Activated gamma-delta T cell (primary cell): ENCODE data around the gene RECK.
"Not testable (repeated sequence)": the region's sequence is repeated elsewhere in the genome, so short reads cannot be mapped to it uniquely, and the experiment has no call there.

Experiments
- DNase-seq: peaks from one replicate; lab custom pipeline; 2025; lab: John Stamatoyannopoulos, UW

RECK gene

DNA sequence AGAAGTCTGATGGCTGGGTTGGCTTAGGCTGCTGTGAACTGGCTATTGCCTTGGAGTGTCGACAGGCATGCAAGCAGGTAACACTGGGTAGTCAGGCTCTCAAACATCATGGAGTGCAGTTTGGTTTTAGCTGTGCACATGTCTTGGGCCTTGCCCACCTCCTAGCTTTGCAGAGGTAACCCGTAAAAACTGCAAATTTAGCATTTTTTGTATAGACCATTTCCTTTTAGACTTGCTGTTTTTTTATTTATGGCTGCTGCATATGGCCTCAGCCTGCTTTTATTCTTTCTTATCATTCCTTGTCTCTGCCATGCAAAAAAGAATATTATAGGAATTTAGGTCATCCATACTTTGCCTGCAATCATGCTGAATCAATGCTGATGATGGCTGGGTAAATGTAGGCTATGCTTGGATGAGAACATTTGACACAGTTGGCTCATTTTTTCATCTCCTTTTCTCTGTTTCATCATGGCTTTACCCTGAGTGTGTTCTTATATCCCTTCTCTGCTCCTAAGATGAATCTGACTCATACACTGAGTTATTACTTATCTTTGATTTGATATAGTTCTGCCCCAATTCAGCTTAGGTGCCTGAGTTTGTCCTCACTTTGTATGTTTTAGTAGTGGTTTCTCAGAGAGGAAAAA lies 27.2 kb downstream of the RECK start:
- DNase-seq, result no peak

DNA sequence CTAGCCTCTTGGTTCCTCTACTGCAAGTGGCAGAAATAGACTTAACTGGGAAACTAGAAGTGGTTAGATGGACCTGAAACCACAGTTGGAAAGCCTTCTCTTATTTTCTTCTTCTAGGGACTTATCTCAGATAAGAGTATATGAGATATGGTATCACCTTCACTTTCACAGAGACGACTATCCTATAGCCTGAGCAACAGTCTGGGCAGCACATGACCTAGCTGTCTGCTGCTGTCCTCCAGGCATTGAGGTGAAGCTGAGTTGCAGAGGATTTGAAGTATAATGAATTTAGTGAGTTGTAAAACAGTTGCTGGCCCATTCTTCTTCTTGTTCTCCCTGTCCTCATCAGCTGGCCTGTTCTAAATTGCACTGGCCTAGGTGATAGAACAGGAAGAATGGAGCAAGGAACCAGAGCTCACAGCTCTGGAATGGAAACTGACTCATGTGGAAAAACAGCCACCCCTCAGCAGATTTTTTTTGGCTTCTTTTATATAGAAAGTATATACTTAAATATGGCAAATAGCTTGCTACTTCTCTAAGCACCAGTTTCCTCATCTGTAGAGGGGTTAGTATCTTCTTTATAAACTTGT lies 27.8 kb downstream of the RECK start:
- DNase-seq, result no peak

DNA sequence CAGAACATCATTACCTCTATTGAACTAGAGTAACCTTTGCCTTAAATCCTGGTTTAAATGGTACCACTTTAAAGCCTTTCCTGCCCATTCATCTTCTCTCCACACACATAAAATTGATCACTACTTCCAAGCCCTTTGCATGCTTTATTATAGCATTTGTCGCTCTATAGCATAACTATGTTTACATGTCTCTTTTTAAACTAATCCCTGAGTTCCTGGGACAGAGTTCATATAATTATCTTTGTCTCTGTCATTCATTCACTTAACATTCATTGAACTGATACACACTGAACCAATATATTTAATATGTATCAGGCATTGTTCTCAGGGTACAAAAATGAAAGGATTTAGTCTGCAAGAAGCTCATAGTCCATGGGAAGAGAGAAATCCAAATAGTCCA lies 37.3 kb downstream of the RECK start:
- no peak for DNase-seq

DNA sequence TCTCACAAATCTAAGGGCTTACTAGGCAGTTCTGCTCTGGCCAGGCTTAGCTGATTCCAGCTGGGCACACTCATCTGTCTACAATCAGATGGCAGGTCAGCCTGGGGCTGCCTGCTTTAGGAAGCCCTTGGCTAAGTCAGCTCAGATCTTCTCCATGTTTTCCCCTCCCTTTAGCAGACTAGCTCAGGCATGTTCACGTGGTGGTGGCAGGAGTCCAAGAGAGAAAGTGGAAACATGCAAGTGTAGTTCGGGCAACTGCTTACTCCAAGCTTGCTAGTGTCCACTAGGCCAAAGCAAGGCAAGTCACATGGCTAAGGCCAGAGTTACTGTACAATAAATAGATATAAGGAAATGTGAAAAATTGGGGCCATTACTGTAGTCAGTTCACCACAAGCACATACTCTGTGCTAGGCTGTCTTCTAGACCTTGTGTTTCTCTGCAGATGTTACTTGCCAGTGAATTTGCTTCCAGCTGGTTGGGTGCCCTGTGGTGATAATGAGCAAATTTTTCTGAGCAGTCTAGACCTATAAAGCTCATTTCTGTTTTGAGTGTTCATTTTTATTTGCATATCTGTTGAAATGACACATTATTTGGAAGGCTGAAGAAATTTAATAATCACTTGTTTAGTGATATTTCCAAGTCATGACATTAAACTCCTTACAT lies 38.3 kb downstream of the RECK start:
- no peak for DNase-seq

DNA sequence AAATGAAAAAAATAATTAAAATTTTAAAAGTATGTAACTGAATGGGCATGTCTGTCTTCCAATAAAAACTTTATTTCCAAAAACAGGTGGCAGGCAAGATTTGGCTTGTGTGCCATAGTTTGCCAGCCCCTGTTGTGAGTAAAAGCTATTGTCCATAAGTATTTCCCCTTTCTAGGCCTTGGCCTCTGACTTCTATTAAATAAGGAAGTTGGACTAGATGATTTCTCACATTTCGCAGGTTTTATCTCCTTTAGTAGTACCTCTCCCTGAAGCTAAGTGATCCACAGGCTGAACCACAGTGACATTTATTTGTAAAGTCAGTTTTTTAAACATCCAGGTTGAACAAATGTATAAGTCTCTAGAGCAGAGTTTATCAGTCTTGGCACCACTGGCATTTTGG lies 41.3 kb downstream of the RECK start:
- DNase-seq, result no peak

DNA sequence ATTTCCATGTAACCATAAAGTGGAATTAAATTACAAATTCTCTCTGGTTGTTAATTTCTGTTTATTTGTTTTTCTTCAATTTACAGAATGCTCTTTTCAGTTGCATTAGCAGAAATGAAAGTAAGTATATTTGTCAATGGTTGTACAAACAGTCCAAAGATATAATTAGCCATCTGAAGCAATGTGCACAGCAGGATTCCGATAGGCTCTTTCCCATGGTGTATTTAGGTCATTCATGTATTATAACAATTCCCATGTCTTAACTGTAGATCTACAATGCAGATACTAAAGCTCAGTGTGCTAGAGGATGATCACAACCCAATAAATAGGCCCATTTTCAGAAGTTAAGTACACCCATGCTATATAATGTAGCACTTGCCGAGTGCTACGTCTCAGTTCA lies 43.8 kb downstream of the RECK start:
- no peak for DNase-seq

DNA sequence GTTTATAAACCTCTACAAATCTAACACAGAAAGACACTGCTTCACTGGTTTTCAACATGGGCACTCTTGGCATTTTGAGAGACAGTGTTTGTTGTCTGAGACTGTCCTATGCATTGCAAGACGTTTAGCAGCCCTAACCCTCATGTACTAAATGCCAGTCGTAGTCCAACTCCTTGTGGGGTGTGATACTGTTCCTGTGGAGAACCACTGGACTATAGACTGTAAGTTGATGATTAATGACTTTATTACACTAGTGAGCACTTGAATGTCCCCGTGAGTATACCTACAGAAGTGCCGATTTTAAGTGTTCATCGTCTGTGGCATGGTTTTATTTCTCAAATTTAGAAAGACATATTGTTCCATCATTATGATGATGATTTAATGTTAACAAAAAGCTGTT lies 46.2 kb downstream of the RECK start:
- no peak for DNase-seq

DNA sequence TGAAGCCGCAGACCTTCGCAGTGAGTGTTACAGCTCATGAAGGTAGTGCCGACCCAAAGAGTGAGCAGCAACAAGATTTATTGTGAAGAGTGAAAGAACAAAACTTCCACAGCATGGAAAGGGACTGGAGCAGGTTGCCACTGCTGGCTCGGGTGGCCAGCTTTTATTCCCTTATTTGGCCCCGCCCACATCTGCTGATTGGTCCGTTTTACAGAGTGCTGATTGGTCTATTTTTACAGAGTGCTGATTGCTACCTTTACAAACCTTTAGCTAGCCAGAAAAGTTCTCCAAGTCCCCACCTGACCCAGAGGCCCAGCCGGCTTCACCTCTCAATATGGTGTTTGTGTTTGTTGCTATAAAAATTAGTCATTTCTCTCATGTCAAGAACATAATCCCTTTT lies 49.7 kb downstream of the RECK start:
- no peak for DNase-seq

DNA sequence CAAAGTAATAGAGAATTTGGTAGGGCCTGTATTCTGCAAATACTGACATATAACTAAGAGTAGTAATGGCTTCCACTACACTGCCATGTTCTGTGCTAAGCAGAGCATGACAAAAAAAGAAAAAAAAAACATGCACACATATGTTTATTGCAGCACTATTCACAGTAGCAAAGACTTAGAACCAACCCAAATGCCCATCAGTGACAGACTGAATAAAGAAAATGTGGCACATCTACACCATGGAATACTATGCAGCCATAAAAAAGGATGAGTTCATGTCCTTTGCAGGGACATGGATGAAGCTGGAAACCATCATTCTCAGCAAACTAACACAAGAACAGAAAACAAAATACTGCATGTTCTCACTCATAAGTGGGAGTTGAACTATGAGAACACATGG lies 50.3 kb downstream of the RECK start:
- DNase-seq, result not testable (repeated sequence)

DNA sequence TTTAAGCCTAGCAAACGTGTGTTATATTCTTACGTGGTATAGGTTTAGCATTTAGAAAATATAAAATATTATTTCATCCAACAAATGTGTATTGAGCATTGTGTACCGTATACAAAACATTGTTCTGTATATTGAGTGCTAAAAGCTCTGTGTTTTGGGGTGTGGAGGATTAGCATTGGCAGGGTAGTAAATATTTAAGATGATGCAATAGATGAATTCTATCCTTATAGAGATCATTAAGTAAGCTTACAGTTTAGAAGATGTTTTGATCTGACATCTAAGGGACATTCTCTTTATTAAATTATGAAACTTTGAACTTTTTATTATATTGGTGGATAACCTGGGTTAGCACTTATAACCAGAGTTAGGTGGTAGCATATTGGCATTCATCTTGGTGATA lies 51.3 kb downstream of the RECK start:
- DNase-seq, result no peak

DNA sequence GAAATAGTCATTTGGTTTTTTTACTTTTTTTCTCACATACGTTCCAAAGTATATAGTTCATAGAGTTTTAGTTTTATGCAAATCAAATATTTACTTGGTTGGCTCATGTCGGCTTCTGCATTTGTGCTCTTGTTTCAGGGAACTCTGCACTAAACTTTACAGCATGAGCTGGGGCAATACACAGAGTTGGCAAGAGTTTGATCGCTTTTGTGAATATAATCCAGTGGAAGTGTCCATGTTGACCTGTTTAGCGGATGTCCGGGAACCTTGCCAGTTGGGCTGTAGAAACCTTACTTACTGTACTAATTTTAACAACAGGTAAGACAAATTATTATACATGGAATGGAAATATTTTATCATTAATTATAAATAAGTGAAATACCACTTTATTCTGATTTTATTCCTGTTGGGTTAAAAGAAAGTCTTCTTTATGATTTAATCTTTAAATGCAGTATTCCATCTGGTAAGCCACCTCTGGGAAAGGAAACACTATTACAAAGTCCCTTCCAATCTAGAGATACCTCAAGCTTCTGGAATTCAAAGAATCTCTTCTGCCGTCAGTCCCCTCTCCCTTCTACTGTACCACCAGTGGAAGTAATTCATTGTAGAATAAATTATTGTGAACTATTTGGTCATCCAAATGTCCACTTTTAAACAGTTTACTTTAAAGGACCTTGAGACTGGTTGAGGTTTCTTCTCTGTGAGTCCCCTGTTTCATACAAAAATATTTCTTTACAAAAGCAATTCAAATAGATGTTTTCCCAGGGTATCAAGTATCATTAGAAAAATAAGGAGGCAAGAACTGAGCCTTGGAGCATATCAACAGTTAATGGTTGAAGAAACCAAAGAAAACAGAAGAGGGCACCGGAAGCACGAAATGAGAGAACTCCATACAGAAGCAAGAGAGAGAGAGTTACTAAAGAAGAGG lies 54.6 kb downstream of the RECK start:
- no peak for DNase-seq

DNA sequence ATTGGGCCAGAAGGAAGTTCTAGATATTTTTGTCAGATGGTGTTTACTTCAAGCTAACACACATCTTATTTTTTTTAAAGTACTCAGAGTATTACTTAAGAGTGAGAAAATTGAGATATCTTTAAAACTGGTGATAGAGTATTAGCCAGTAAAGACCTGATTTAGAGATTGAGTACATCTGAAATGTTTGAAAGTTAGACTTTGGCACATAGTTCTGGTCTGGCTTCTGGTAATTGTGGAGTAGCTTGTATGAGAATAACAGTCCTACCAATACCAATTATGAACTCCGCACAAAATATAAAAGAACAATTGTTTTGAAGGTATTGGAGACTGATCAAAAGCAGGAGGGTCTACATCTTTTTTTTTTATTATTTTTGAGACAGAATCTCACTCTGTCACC lies 55.3 kb downstream of the RECK start:
- DNase-seq, result no peak

DNA sequence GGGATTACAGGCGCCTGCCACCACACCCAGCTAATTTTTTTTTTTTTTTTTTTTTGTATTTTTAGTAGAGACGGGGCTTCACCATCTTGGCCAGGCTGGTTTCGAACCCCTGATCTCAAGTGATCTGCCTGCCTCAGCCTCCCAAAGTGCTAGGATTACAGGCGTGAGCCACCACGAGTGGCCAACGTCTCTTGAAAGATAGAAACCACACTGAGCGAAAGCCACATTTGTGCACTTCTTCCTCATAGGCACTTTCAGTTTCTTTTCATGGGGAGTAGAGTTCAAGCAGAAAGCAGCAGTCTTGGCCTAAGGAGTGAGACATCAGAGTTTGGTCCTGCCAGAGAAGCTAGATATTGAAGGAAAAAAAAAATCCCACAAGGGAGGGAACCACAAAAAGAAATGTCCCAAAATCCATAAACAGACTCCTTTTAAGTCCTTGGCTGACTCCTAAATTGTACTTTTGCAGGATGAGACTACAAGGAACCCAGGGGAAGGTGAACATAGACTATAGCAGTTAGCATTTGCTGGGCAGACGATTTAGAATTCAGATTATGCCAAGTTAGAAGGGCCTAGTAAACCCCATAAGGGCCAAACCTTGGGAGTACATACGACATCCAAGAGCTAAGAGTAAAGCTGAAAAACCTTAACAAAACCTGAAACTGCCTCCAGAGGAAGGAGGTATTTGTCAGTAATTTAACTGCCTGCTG lies 55.9 kb downstream of the RECK start:
- no peak for DNase-seq

DNA sequence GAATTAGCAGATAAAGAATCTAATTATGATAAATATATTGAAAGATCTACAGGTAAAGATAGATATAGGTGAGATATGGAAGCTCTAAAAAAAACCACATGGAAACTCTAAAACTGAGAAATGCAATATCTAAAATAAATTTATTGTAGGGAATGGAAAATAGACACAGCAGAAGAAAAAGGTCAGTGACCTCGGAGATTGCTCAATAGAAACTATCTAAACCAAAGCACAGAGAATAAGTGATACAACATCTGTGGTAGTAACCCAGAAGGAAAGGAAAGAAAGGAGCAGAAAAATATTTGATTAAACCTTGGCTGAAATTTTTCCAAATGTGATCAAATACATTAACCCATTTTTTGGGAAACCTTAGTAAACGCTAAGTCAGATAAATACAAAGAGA lies 56.7 kb downstream of the RECK start:
- no peak for DNase-seq

DNA sequence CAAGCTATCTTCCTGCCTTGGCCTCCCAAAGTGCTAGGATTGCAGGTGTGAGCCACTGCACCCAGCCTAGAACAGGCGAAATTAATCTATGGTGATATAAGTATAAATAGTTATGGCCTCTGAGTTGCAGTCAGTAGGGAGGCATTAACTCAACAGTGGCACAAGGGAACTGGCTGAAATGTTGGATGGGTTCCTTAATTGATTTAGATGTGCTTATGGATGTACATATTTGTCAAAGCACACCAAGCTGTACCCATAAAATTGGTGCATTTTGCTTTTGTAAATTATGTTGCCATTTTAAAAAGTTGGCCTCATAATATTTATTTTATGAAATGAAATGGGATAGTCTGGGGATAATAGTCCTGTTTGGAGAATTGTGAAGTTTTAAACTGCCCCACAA lies 63.0 kb downstream of the RECK start:
- no peak for DNase-seq

DNA sequence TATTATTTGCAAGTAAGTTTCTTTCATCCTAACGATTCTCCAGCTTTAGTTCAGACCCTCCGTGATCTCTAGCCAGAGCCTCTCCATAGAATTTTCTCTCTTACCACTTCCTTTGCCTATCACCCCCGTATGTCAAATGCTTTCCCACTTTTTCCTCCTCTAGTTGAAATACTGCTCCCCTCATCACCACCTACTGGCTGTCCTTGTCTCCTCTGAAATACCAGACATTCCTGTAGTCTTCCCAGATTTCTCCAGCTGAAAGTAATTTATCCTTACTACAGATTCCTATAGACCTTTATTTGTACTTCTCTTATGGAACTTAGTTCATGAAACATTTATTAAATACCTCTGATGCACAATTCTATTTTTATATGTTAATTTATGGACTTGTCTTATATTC lies 63.8 kb downstream of the RECK start:
- no peak for DNase-seq

DNA sequence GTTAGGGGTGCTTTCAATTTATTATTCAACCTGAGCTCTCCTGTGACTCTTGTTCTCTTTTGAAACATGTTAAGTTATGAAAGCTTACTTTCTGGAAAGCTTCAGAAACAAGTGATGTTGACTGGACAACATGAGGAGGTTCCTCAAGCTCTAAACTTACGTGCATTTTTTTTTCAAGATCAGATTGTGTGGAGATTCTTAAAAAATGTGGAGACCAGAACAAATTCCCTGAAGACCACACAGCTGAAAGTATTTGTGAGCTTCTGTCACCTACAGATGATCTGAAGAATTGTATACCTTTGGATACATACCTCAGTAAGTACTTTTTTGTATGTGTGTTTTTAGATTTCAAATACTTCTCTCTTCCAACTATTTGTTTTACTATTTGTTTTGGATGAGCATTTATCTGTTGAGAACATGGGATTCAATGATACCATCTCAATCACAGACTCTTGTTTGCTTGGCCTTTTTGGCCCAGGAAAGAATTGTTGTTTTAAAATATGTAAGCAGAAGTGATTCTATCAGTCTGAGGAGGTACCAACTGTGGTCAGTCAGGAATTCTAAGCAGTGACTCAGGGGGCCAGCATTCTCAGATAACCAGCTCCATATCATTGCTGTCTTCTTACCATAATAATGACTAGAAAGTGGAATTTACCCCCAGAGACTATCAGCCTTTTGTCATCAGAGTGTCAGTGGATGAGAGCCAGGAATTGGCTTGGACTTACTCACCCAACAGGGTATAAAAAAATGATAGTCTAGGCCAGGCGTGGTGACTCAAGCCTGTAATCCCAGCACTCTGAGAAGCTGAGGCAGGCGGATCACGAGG lies 65.4 kb downstream of the RECK start:
- no peak for DNase-seq

DNA sequence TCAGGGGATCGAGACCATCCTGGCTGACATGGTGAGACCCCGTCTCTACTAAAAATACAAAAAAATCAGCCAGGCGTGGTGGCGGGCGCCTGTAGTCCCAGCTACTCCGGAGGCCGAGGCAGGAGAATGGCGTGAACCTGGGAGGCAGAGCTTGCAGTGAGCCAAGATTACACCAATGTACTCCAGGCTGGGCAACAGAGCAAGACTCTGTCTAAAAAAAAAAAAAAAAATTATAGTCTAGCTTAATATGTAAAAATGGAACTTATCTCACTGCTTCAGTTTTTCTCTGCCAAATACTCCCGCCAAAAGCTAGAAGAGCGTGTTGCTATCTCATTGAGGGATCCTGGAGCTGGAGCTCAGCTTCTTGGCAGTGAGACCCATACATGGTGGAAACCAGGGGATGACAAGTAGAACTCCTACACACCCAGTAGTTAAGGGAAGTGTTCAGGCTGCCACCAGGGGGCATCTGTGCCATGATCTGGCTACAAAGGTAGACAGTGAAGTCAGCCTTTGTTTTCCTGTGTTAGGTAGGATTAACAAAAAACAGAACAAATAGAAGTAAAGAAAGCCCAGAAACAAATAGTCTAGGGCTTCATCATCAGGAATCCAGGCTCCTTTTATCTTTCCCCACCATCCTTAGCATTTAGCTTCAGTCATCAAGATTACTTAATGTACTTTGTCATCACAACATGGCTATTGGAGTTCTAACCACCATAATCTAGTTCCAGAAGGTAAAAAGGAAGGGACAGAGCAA lies 66.2 kb downstream of the RECK start:
- DNase-seq, result no peak

DNA sequence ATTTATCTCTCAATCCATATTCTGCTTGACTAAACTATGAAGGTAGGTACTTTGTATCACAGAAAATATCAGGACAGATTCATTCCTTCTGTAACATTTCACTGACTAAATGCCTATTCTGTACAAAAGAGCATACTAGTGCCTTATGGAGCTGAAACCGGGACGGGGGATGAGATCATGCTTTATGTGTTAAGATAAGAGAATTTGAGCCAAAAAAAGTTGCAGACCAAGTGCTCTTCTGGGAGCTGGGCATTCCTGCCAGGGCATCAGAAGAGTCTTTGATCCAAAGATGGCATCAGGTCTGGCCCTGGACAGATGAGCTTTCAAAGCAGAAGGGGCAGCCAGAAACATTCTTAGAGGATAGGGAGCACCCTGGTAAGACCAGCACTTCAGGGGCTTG lies 72.4 kb downstream of the RECK start:
- no peak for DNase-seq

DNA sequence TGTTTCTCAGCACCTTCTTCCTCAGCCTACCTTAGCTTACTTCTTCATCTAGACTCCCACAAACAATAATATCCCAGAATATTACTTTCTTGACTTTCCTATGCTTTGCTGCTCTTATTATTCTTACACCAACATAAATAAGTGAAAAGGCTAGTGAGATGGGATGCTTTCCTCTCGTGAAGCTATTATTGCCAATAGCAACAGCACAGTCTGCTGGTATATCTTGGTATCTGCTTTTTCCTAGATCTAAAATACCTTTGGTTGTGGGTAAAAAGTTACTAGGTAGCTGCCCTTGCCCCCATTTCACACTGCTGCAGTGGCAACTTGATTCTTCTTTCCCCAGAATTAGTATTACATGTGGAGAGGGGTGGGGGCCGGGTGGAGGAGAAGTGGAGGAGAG lies 73.7 kb downstream of the RECK start:
- no peak for DNase-seq
